Fibroblast of lung (primary cell): ENCODE data around the gene CPXM1.

Experiments used
- EZH2 ChIP-seq: IDR thresholded peaks from 2 replicates; pipeline ENCODE4 v1.5.1; 2012; ENCODE audit warnings: low read length, control low read depth, mild to moderate bottlenecking; ENCODE audit errors: missing control alignments
- TF ChIP-seq, protein P1 (sequence below), 2 donors: IDR thresholded peaks in 1 of 2; conservative IDR thresholded peaks in 1 of 2; 1 replicate in 1 of 2; 2 replicates in 1 of 2; pipeline ENCODE4 v1.5.1; 2011 to 2012; ENCODE audit warnings: low read length in 2 of 2, control low read depth in 1 of 2, inconsistent platforms in 1 of 2, low read depth in 1 of 2, mild to moderate bottlenecking in 1 of 2

DNA sequence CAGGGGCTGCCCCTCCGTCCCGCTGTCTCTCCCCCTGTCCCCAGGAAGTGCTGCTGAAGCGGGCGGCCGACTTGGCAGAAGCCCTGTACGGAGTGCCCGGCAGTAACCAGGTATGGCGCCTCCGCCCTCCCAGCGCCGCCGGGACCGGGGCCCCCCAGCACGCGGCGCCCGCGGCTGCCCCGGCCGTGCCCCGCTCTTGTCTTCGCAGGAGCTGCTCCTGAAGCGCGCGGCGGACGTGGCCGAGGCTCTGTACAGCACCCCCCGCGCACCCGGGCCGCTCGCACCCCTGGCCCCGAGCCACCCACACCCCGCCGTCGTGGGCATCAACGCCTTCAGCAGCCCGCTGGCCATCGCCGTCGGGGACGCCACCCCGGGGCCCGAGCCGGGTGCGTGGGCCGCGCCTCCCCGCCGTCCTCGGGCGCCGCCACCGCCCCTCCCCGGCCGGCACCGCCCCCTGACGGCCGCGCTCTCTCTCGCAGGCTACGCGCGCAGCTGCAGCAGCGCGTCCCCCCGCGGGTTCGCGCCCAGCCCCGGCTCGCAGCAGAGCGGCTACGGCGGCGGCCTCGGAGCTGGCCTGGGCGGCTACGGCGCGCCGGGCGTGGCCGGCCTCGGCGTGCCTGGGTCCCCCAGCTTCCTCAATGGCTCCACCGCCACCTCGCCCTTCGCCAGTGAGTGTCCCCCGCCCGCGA, 48.4 kb downstream of the CPXM1 start:
- TF ChIP-seq, protein P1, sequence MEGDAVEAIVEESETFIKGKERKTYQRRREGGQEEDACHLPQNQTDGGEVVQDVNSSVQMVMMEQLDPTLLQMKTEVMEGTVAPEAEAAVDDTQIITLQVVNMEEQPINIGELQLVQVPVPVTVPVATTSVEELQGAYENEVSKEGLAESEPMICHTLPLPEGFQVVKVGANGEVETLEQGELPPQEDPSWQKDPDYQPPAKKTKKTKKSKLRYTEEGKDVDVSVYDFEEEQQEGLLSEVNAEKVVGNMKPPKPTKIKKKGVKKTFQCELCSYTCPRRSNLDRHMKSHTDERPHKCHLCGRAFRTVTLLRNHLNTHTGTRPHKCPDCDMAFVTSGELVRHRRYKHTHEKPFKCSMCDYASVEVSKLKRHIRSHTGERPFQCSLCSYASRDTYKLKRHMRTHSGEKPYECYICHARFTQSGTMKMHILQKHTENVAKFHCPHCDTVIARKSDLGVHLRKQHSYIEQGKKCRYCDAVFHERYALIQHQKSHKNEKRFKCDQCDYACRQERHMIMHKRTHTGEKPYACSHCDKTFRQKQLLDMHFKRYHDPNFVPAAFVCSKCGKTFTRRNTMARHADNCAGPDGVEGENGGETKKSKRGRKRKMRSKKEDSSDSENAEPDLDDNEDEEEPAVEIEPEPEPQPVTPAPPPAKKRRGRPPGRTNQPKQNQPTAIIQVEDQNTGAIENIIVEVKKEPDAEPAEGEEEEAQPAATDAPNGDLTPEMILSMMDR (conservative IDR thresholded peaks at IDR 0.05 in 1 of 2, IDR thresholded peaks at IDR 0.05 in 1 of 2; ENCODE audit: low read depth in 1 of 2, low read length in 2 of 2) = no peak
- no peak for TF ChIP-seq EZH2
